Esophagus muscularis mucosa (tissue), 4 donors: Measurements from ENCODE around the gene PRR5.

ENCODE experiments used
- CTCF ChIP-seq, 3 experiments: fragments of 200-600 bp in 2 of 3; fragments of 450-650 bp in 1 of 3; sonication (generic) in 2 of 3; IDR thresholded peaks; one replicate each; pipeline ENCODE4 v1.5.1; 2017 to 2019; ENCODE audit warnings: antibody characterized with exemption in 3 of 3, mild to moderate bottlenecking in 2 of 3, moderate library complexity in 1 of 3
- EP300 ChIP-seq: sonication (generic); formaldehyde crosslinking; IDR thresholded peaks from one replicate; pipeline ENCODE4 v1.6.1; 2017; ENCODE audit warnings: antibody characterized with exemption
- POLR2A ChIP-seq: fragments of 450-650 bp; IDR thresholded peaks from one replicate; pipeline ENCODE4 v1.6.1; 2017; ENCODE audit warnings: antibody characterized with exemption, moderate library complexity, mild to moderate bottlenecking, low read depth
- POLR2AphosphoS5 ChIP-seq, 2 donors: sonication (generic); formaldehyde crosslinking; IDR thresholded peaks; one replicate each; pipeline ENCODE4 v1.6.1; 2017; ENCODE audit warnings: antibody characterized with exemption in 2 of 2

- TF ChIP-seq CTCF (IDR thresholded peaks at IDR 0.05) (no peak), POLR2AphosphoS5 (IDR thresholded peaks at IDR 0.05) (no peak), POLR2A (no peak), EP300 (no peak)
Measured at GRCh38 chr22:44734801-44735517, 33.0 kb downstream of the PRR5 start.
